PFSK-1 (cell line): Measurements from ENCODE around the gene TMEM43.

ENCODE experiments used
- FOXP2 ChIP-seq: optimal IDR thresholded peaks from 2 replicates; pipeline ENCODE3; 2011; ENCODE audit warnings: borderline replicate concordance, control low read depth, inconsistent platforms; ENCODE audit not compliant: insufficient read depth; ENCODE audit errors: extremely low read length, extremely low read depth
- POLR2AphosphoS5 ChIP-seq: IDR thresholded peaks from 2 replicates; pipeline ENCODE4 v1.6.1; 2012; ENCODE audit warnings: low read depth, mild to moderate bottlenecking, control low read depth, low read length, moderate library complexity
- REST ChIP-seq, 2 experiments: IDR thresholded peaks; 2 replicates each; pipeline versions ENCODE4 v1.6.1 to v1.8.0; 2011 to 2012; ENCODE audit warnings: low read depth in 2 of 2, low read length in 2 of 2, control low read depth in 1 of 2, inconsistent platforms in 1 of 2, mild to moderate bottlenecking in 1 of 2, moderate library complexity in 1 of 2; ENCODE audit not compliant: insufficient read depth in 1 of 2
- SIN3A ChIP-seq: IDR thresholded peaks from 2 replicates; pipeline ENCODE4 v1.6.1; 2012; ENCODE audit warnings: mild to moderate bottlenecking, low read length, moderate library complexity, borderline replicate concordance; ENCODE audit not compliant: insufficient read depth
- TAF1 ChIP-seq: IDR thresholded peaks from 2 replicates; pipeline ENCODE4 v1.6.1; 2012; ENCODE audit warnings: low read length, control low read depth, borderline replicate concordance; ENCODE audit not compliant: insufficient read depth

The TMEM43 gene

GRCh38 chr3:14133188-14133800 lies 8.4 kb downstream of the TMEM43 start:
- TF ChIP-seq REST (IDR thresholded peaks at IDR 0.05; ENCODE audit: insufficient read depth in 1 of 2, low read depth in 2 of 2, low read length in 2 of 2), result no peak
- TF ChIP-seq TAF1, result no peak
- TF ChIP-seq FOXP2, result no peak

- TF ChIP-seq FOXP2, result no peak
These were observed 9.0 kb downstream of the TMEM43 start for GRCh38 chr3:14133876-14134275.

- TF ChIP-seq TAF1, result no peak
- no peak for TF ChIP-seq POLR2AphosphoS5
- TF ChIP-seq SIN3A, result no peak
These were observed 9.4 kb downstream of the TMEM43 start for GRCh38 chr3:14134291-14134690.

GRCh38 chr3:14135581-14135980 lies 10.7 kb downstream of the TMEM43 start:
- no peak for TF ChIP-seq REST (IDR thresholded peaks at IDR 0.05; ENCODE audit: insufficient read depth in 1 of 2, low read depth in 2 of 2, low read length in 2 of 2)
- no peak for TF ChIP-seq FOXP2
- TF ChIP-seq POLR2AphosphoS5, result no peak
- no peak for TF ChIP-seq SIN3A
- no peak for TF ChIP-seq TAF1

GRCh38 chr3:14137004-14137403 lies 12.2 kb downstream of the TMEM43 start:
- TF ChIP-seq SIN3A, result no peak

GRCh38 chr3:14137445-14137844 lies 12.6 kb downstream of the TMEM43 start:
- TF ChIP-seq SIN3A (no peak), FOXP2 (no peak), REST (IDR thresholded peaks at IDR 0.05; ENCODE audit: insufficient read depth in 1 of 2, low read depth in 2 of 2, low read length in 2 of 2) (no peak), POLR2AphosphoS5 (no peak), TAF1 (no peak)

- TF ChIP-seq POLR2AphosphoS5 (no peak), FOXP2 (no peak), SIN3A (no peak), REST (IDR thresholded peaks at IDR 0.05; ENCODE audit: insufficient read depth in 1 of 2, low read depth in 2 of 2, low read length in 2 of 2) (no peak), TAF1 (no peak)
These were observed 13.4 kb downstream of the TMEM43 start for GRCh38 chr3:14138109-14138877.
